ENCODE results near the gene CCDC93. TPM values are rescaled to one million over a fixed set of nuclear protein-coding genes. Genes with fewer than 3 reads are reported as not detected.

The CCDC93 gene
- total RNA-seq, 2 experiments from 2014 or later, result 62.2 to 64.5 TPM

- no peaks in the 10 kb centered on the region for H3K4me1 ChIP-seq (ENCODE audit: insufficient read depth, low read length)
- no peaks in the 10 kb centered on the region for H3K4me1 Mint-ChIP-seq (ENCODE audit: low read depth)
- no peak for ATAC-seq (ENCODE audit: poor library complexity)
- no peak for TF ChIP-seq CTCF (IDR thresholded peaks at IDR 0.05)
- no peak overlapping the region for H3K4me3 Mint-ChIP-seq
- ChIA-PET POLR2A (no interaction called here), CTCF (no interaction called here)
- no peaks in the 10 kb centered on the region for H3K9me3 Mint-ChIP-seq
- no peaks in the 10 kb centered on the region for H3K9me3 ChIP-seq (ENCODE audit: control insufficient read depth in 1 of 2, insufficient read depth in 1 of 2, low read length in 2 of 2)
- H3K36me3 Mint-ChIP-seq (ENCODE audit: low read depth), result peaks cover 96% of the 10 kb centered on the region
- no peak for DNase-seq
- no peaks in the 10 kb centered on the region for H3K27me3 ChIP-seq (ENCODE audit: control insufficient read depth in 1 of 2, insufficient read depth in 2 of 2, low read length in 2 of 2)
- H3K4me3 ChIP-seq (ENCODE audit: low read length), result no peak overlapping the region
- no peak overlapping the region for H3K27ac ChIP-seq (ENCODE audit: low read depth in 1 of 2, low read length in 2 of 2)
- intact Hi-C loops (cut with DNase I, micrococcal nuclease), result no loop called here
- H3K27ac Mint-ChIP-seq, result no peak overlapping the region
- H3K27me3 Mint-ChIP-seq, result no peaks in the 10 kb centered on the region
- peaks cover 84% of the 10 kb centered on the region for H3K36me3 ChIP-seq (ENCODE audit: insufficient read depth, low read length)
Observed at GRCh38 chr2:117976581-117976980, 37.3 kb downstream of the CCDC93 start.

- Histone ChIP-seq H3K27me3 (ENCODE audit: control insufficient read depth in 1 of 2, insufficient read depth in 2 of 2, low read length in 2 of 2) (no peaks in the 10 kb centered on the region), H3K4me3 (ENCODE audit: low read length) (no peak overlapping the region), H3K27ac (ENCODE audit: low read depth in 1 of 2, low read length in 2 of 2) (no peak overlapping the region), H3K4me1 (ENCODE audit: insufficient read depth, low read length) (no peaks in the 10 kb centered on the region), H3K9me3 (ENCODE audit: control insufficient read depth in 1 of 2, insufficient read depth in 1 of 2, low read length in 2 of 2) (no peaks in the 10 kb centered on the region), H3K36me3 (ENCODE audit: insufficient read depth, low read length) (peaks cover 84% of the 10 kb centered on the region)
- H3K36me3 Mint-ChIP-seq (ENCODE audit: low read depth), result peaks cover 99% of the 10 kb centered on the region
- no peaks in the 10 kb centered on the region for H3K27me3 Mint-ChIP-seq
- H3K4me3 Mint-ChIP-seq, result no peak overlapping the region
- ChIA-PET POLR2A (no interaction called here), CTCF (interaction anchor here (1.4 kb wide), 1 partner anchor 159 kb away, joined by 3 read pairs; the partner anchor contains the start of gene DDX18)
- no peak overlapping the region for H3K27ac Mint-ChIP-seq
- TF ChIP-seq CTCF (IDR thresholded peaks at IDR 0.05), result no peak
- no peaks in the 10 kb centered on the region for H3K4me1 Mint-ChIP-seq (ENCODE audit: low read depth)
- no peaks in the 10 kb centered on the region for H3K9me3 Mint-ChIP-seq
- no peak for DNase-seq
- intact Hi-C loops (cut with DNase I, micrococcal nuclease), result no loop called here
- ATAC-seq (ENCODE audit: poor library complexity), result no peak
Observed at GRCh38 chr2:117973498-117974082, 40.3 kb downstream of the CCDC93 start.

GRCh38 chr2:117972476-117973123, 41.3 kb downstream of the CCDC93 start:
- no peak for TF ChIP-seq CTCF (IDR thresholded peaks at IDR 0.05)
- no peaks in the 10 kb centered on the region for H3K4me1 ChIP-seq (ENCODE audit: insufficient read depth, low read length)
- Mint-ChIP-seq H3K4me3 (no peak overlapping the region), H3K9me3 (no peaks in the 10 kb centered on the region), H3K4me1 (ENCODE audit: low read depth) (no peaks in the 10 kb centered on the region), H3K36me3 (ENCODE audit: low read depth) (peaks cover 99% of the 10 kb centered on the region), H3K27ac (no peak overlapping the region), H3K27me3 (no peaks in the 10 kb centered on the region)
- ATAC-seq (ENCODE audit: poor library complexity) (no peak), DNase-seq (no peak)
- intact Hi-C loops (cut with DNase I, micrococcal nuclease), result no loop called here
- POLR2A ChIA-PET, result no interaction called here
- H3K9me3 ChIP-seq (ENCODE audit: control insufficient read depth in 1 of 2, insufficient read depth in 1 of 2, low read length in 2 of 2), result no peaks in the 10 kb centered on the region
- H3K4me3 ChIP-seq (ENCODE audit: low read length), result no peak overlapping the region
- H3K27ac ChIP-seq (ENCODE audit: low read depth in 1 of 2, low read length in 2 of 2), result no peak overlapping the region
- no peaks in the 10 kb centered on the region for H3K27me3 ChIP-seq (ENCODE audit: control insufficient read depth in 1 of 2, insufficient read depth in 2 of 2, low read length in 2 of 2)
- CTCF ChIA-PET, result interaction anchor here (1.4 kb wide), 1 partner anchor 158 kb away, joined by 3 read pairs; the partner anchor contains the start of gene DDX18
- peaks cover 83% of the 10 kb centered on the region for H3K36me3 ChIP-seq (ENCODE audit: insufficient read depth, low read length)

All from CD4-positive, alpha-beta T cell (primary cell).